HG03439 (cell line): Measurements from ENCODE around the gene ALOX5AP.

Experiments
- ATAC-seq: cut with Tn5 transposase; IDR thresholded peaks from one replicate; pipeline ENCODE4 v1.9.1; 2021; ENCODE audit warnings: mild to moderate bottlenecking, moderate library complexity; ENCODE audit not compliant: unreplicated experiment

Gene ALOX5AP

DNA sequence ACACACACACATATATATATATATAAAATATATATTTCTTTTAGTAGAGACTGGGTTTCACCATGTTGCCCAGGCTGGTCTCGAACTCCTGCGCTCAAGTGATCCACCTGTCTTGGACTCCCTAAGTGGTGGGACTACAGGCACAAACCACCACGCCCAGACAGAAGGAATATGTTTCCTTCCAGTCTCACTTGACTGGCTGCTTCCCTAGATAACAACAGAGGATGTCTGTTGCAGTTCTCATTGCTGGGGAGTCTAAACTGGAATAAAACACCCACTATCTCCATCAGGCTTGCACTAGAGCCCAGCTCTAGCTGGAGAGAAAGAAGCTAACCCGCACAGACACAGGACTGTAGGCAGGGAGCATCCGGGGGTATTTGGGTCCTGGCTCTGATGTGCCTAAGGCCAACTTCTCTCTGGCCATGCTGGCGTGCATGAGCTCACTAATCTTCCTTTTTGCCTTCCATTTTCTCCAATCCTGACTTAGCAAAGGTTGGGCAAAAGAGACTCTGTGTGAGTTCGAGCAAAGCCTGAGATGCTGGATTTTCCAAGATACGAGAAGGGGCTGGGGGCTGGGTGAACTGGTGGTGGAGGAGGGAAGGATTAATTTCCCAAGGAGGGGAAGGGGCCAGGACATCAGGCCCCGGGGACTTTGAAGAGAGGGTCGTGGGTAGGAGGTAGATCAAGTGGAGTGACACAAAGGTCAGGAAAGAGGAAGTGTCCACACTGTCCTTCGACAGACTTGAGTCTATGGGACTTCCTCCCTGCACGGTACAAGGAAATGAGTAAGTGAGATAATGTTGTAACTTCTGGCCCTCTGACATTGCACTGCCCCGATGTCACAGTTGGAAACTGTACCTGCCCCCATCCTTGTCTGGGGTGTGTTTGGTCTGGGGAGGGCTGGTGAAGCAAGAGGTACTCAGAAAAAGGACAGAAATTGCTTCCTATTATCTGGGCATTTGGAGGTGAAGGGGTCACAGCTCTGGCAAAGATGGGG, 22.5 kb upstream of the ALOX5AP start:
- ATAC-seq = no peak

DNA sequence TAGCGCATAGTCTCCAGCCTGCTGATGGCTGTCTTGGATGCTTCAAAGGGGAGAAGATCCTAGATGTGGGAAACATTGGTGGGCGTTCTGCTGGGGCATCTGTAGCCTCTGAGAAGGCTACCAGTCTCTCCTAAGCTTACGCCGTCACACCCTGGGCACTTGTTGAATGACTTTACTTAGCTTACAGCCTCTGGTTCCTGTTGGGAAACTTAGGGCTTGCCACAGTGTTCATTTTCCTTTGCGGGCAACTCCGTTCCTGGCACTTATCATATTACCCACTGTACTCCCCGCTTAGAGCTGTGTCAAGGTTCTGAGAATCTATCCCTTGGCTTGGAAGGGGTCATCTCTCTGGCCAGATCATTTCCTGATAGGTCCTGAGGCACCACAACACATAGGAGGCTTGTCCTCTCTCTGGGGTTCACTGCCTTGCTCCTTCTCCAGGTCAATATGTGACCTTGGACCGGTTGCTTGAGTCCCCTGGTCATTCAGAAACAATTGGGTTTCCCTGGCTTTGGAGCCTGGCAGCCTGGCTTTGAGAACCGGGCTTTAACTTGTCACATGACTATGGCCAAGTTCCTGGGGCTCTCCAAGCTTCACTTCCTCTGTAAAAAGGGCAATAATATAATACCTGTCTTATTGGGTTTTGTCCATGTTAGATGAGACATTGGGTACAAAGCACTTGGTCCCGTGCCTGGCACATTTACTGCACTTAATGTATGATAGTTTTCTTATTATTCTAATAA, 20.5 kb upstream of the ALOX5AP start:
- ATAC-seq = no peak

- no peak for ATAC-seq
These were observed 20.0 kb upstream of the ALOX5AP start for GRCh38 chr13:30715372-30715756.

DNA sequence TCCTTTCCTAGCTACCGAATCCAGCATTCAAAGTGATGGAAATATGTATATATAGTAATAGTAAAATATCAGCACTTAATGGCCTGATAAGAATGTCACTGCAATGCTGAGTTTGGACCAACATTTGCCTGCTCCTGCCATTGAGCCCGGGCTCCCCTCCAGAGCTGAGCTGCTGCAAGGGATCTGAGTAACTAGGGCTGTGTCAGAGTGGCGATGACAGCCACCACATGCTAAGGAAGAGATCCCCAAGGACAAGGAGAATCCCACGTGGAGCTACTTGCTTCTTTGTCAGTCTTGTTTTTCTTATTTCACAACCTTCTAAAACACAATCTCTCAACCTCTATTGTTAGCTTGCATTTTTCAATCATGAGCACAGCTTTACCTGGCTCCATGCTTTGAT, 19.5 kb upstream of the ALOX5AP start:
- ATAC-seq = no peak

GRCh38 chr13:30718661-30719524, 16.4 kb upstream of the ALOX5AP start:
- ATAC-seq = no peak

DNA sequence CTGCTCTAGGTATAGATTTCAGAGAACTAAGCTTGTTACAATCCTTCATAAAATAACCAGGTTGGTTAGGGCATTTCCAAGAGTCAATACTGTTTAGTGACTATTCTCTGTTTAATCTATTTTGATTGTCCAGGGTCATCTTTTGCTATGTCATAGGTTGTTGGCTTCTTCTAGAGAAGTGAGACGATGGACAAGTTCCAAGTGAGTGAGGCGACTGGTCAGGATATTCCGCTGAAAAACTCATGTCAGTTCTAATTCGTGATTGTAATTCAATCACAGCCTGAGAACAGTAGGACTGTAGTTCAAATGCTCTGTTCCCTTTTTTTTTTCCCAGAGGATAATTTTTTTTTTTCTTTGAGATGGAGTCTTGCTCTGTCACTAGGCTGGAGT, 15.8 kb upstream of the ALOX5AP start:
- ATAC-seq = no peak

DNA sequence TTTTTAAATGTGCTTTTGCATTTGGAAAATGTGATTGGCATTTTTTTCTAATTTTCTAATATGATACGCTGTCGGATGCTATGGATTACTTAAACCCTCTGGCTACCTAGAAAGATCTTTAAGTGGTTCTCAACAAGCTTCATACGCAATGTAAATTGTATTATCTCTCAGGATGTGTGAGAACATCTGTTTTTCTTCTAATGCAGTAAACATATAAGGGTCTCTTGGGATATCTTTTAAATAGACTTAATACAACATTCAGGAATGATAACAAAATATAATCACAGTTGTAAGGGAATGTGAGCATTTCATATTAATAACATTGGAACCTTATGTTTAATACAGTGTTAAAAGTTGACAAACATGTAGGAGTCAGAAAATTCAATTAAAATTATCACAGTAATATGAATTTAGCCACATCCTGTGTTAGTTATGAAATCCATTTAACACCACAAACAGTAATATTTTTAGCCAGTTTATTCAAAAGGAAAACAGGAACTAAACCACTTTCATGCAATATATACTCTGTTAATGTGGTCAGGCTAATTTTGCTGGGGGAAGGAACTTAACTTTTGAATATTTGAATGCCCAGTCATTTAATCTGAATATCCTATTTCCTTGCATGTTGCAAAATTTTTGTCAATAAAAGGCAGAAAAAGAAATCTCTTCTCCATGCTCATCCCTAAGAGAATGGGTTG, 15.0 kb upstream of the ALOX5AP start:
- peak; percentile 62 for ATAC-seq

DNA sequence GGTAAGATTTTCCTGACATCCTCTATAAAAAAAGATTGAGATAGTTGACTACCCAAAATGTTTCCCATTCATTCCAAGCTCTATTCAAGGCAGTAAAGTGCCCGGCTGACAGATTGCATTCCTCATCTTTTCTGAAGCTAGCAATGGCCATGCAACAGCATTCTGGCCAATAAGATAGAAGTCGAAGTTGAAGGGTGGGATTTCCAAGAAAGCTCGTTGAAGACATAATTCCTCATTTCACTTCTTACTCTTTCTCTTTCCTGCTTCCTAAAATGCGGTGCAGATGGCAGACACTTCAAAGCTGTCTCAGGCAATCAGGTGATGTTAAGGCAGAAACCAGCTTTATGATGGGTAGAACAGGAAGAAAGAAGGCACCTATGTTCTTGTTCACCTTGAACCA, 13.4 kb upstream of the ALOX5AP start:
- ATAC-seq = no peak

GRCh38 chr13:30722361-30722760, 13.0 kb upstream of the ALOX5AP start:
- no peak for ATAC-seq

DNA sequence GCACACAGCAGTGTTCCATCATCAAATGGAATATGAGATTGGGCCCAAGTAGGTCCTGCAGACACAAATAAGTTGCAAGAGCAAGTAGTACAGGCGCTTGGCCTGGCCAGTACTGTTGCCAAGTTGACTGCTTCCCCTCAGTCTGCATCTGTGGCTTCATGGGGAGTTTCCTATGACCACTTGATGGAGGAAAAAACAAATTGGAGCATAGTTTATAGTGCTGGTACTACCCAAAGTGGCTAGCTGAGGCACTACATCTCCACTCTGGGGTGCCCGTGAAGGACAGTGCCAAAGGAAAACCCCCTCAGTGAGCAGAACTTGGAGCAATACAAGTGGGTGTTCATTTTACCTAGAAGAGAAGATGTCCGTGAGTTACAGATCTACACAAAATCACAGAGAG, 10.6 kb upstream of the ALOX5AP start:
- ATAC-seq = no peak

DNA sequence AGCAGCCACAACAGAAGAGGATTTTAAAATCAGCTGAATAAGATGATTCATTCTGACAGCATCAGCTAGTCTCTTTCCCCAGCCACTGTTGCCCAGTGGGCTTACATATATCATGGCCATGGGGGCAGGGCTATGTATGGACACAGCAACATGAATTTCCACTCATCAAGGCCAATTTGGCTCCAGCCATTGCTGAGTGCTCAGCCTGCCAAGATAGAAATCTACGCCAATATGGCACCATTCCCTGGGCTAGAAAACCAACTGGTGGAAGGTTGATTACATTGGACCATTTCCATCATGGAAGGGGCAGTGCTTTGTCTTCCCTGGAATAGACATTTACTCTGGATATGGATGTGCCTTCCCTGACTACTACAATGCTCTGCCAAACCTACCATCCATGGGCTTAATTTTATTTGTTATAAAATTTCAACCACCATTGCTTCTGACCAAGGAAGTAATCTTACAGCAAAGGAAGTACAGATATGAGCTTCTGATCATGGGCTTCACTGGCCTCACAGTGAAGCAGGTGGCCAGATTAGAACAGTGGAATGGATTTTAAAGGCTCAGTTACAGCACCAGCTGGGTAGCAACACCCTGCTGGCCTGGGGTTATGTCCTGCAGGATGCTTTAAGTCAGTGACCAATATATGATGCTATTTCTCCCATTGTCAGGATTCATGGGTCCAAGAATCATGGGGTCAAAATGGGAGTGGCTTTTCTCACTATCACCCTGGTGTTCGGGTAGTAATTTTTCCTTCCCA, 9.8 kb upstream of the ALOX5AP start:
- no peak for ATAC-seq

- ATAC-seq = no peak
These were observed 9.2 kb upstream of the ALOX5AP start for GRCh38 chr13:30726192-30726591.

- no peak for ATAC-seq
These were observed 7.6 kb upstream of the ALOX5AP start for GRCh38 chr13:30727491-30728355.

DNA sequence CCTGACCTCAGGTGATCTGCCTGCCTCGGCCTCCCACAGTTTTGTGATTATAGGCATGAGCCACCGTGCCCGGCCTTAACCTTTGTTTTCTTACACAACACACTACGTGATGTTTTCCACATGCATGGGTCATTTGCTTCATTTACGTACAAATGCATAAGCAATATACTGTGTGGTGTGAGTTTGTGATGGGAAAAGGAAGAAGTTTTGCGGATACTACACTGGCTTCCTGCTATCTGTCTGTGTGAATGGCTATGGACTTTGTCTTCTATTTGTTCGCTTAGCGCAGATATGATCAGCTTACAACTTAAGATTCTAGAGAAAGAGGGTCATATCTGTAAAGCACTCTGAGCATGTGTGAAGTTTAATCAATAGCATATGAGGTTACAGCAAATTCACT, 5.5 kb upstream of the ALOX5AP start:
- ATAC-seq = no peak

GRCh38 chr13:30730526-30730925, 4.8 kb upstream of the ALOX5AP start:
- ATAC-seq = no peak

- ATAC-seq = no peak
These were observed 3.8 kb upstream of the ALOX5AP start for GRCh38 chr13:30731361-30732045.

DNA sequence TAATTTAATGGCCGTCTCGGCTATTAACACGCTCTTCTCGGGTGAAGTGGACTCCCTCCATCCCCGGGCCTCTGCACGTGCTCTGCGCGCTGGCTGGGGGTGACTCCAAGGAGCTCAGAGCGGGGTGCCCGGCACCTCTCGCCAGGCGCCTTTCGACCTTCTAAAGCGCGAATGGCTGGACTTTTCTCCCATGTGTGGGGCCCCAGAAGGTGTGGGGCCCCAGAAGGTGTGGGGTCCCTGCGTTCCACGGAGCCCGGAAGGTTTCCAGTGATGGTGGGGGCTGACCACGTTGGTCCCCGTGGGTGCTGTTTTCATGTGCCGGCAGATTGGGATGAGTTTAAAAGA, 3.3 kb upstream of the ALOX5AP start:
- no peak for ATAC-seq

DNA sequence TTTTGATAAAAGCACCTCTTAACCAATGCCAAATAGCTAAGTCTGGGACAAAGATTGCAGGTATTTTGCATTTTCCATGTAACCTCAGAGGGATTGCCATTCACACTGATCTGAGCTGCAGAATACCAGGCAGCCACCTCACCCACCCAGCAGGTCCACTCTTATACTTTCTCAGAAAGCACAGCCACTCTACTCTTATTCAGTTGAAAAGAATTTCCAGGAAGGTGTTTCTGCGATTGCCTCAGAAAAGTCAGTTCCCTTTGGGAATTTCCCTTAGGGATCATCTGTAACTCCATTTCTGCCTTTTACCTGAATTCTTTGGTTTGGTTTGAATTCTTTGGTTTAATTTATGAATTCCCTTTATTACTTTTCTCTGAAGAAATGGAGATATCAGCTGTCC, 904 bp upstream of the ALOX5AP start:
- no peak for ATAC-seq

- ATAC-seq = no peak
These were observed 481 bp downstream of the ALOX5AP start for GRCh38 chr13:30735872-30736175.
